HepG2 (cell line): ENCODE results near the gene PSIP1. TPM values are rescaled to one million over a fixed set of nuclear protein-coding genes. Genes with fewer than 3 reads are reported as not detected.

ENCODE experiments used
- AGO1 ChIP-seq: fragments of 200-400 bp; formaldehyde crosslinking; IDR thresholded peaks from 2 replicates; pipeline ENCODE4 v1.6.1; 2017; ENCODE audit warnings: mild to moderate bottlenecking, low read depth, low read length, moderate library complexity; ENCODE audit not compliant: poor library complexity, severe bottlenecking
- BHLHE40 ChIP-seq: IDR thresholded peaks from 2 replicates; pipeline ENCODE4 v1.6.1; 2011; ENCODE audit warnings: low read length, improper control_type of control experiment
- ESRRA ChIP-seq: sonication (generic); formaldehyde crosslinking; IDR thresholded peaks from 2 replicates; pipeline ENCODE4 v1.5.1; 2020; ENCODE audit warnings: mild to moderate bottlenecking, low read depth, missing genetic modification reagents
- FOXK2 ChIP-seq: fragments of 450-650 bp; IDR thresholded peaks from 2 replicates; pipeline ENCODE4 v1.6.1; 2016
- KLF16 ChIP-seq, 2 experiments: sonication (generic) in 1 of 2; formaldehyde crosslinking in 1 of 2; IDR thresholded peaks; 2 replicates each; pipeline versions ENCODE4 v1.6.1 to v1.8.0; 2016 to 2023; ENCODE audit warnings: missing genetic modification reagents in 2 of 2, missing compliant biosample characterization in 1 of 2
- MEIS1 ChIP-seq: sonication (generic); formaldehyde crosslinking; IDR thresholded peaks from 2 replicates; pipeline ENCODE4 v1.9.0; 2021; ENCODE audit warnings: mild to moderate bottlenecking, missing genetic modification reagents, moderate library complexity, borderline replicate concordance
- NBN ChIP-seq: fragments of 450-650 bp; conservative IDR thresholded peaks from 2 replicates; pipeline ENCODE4 v1.6.1; 2017
- SP1 ChIP-seq, 2 experiments: fragments of 450-650 bp in 1 of 2; sonication (generic) in 1 of 2; formaldehyde crosslinking in 1 of 2; IDR thresholded peaks; 2 replicates each; pipeline versions ENCODE4 v1.4.0 to v1.6.1; 2016 to 2020; ENCODE audit warnings: missing genetic modification reagents in 1 of 2
- SRY ChIP-seq: sonication (generic); formaldehyde crosslinking; IDR thresholded peaks from 2 replicates; pipeline ENCODE4 v1.8.0; 2022; ENCODE audit warnings: mild to moderate bottlenecking, missing genetic modification reagents
- ZNF607 ChIP-seq: sonication (generic); formaldehyde crosslinking; IDR thresholded peaks from 2 replicates; pipeline ENCODE4 v1.5.1; 2020; ENCODE audit warnings: missing genetic modification reagents, mild to moderate bottlenecking, borderline replicate concordance
- ZNF660 ChIP-seq: sonication (generic); formaldehyde crosslinking; IDR thresholded peaks from 2 replicates; pipeline ENCODE4 v1.5.1; 2020; ENCODE audit warnings: mild to moderate bottlenecking, low read depth, missing genetic modification reagents, borderline replicate concordance
- ZNF788 ChIP-seq: sonication (generic); formaldehyde crosslinking; IDR thresholded peaks from 2 replicates; pipeline ENCODE4 v1.5.0; 2020; ENCODE audit warnings: mild to moderate bottlenecking, missing genetic modification reagents, borderline replicate concordance
- polyA plus RNA-seq, 8 experiments: library from polyadenylated mRNA; depleted of rRNA in 3 of 8; stranded (reverse) in 7 of 8; unstranded in 1 of 8; fragments of >200 nt; fragmentation: Illumina TruSeq in 4 of 8; extraction: Trizol in 4 of 8; gene quantifications; 2 replicates each; pipeline versions ENCODE4 v1.2.1 to v1.2.3, GENCODE V29; 2011 to 2016; ENCODE audit warnings: low read depth in 4 of 8, missing spikeins in 1 of 8, mixed read lengths in 1 of 8; ENCODE audit not compliant: insufficient read depth in 1 of 8
- total RNA-seq, 5 experiments: library from RNA; depleted of rRNA; stranded (reverse); fragments of >200 nt; fragmentation: Illumina TruSeq; extraction: Trizol; gene quantifications; 2 replicates each; pipeline ENCODE4 v1.2.3, GENCODE V29; 2016; ENCODE audit warnings: low read depth in 1 of 5
- TF ChIP-seq, protein P1 (sequence below): sonication (generic); formaldehyde crosslinking; IDR thresholded peaks from 2 replicates; pipeline ENCODE4 v1.4.0; 2020; ENCODE audit warnings: missing genetic modification reagents, low read depth, mild to moderate bottlenecking, borderline replicate concordance
- TF ChIP-seq, protein P2 (sequence below), 2 experiments: sonication (generic) in 1 of 2; formaldehyde crosslinking in 1 of 2; IDR thresholded peaks; 2 replicates each; pipeline versions ENCODE4 v1.4.0 to v1.6.1; 2016 to 2020; ENCODE audit warnings: borderline replicate concordance in 1 of 2, low read depth in 1 of 2, mild to moderate bottlenecking in 1 of 2, missing genetic modification reagents in 1 of 2
- TF ChIP-seq, protein P3 (sequence below): sonication (generic); formaldehyde crosslinking; IDR thresholded peaks from 2 replicates; pipeline ENCODE4 v1.8.0; 2022; ENCODE audit warnings: missing genetic modification reagents, mild to moderate bottlenecking, inconsistent platforms, borderline replicate concordance
- TF ChIP-seq, protein P4 (sequence below): sonication (generic); formaldehyde crosslinking; IDR thresholded peaks from 2 replicates; pipeline ENCODE4 v1.8.1; 2022; ENCODE audit warnings: low read depth, mild to moderate bottlenecking, missing genetic modification reagents

The PSIP1 gene
- total and polyA plus RNA-seq, 2 of the 13 experiments (the other 11 are each of a cell fraction or from before 2014, with no cell fraction given) = 12.6 to 46.4 TPM

DNA sequence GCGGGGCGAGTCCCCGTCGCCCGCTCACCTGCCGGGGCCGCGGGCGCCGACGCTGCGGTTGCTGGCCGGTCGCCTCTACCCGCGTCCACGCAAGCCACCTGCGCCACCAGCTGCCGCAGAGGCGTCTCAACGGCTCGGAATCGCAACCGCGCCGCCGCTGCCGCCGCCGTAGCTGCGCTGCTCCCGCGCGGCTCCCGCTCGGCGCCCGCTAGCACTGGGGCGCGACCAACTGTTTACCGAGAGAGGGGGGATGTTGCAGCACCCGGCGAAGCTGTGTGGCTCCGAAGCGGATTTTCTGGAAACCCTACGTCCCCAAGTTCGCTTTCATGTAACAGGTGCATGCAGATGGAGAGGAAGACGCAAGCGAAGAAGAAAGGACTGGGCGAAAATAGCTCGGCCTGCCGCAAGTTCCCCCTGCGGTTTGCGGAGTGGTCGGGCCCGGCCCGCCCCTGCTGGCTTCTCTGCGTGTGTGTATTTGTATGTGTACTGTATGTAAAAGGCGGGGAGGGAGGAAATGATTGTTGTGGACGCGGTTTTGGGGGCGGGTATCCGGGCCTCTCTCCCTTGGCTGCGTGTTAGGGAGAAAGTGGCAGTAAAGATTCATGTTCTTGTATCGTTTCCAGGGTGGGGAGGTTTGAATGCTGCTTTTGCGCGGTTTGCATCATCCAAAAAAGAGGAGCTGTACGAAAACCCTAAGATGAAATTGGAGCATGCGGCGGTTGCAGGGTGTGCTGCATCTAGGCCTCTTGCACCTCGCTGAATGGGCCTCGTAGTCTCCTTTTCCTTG lies at the start of gene PSIP1 (continued):
- no peak for TF ChIP-seq NBN
- TF ChIP-seq, protein P1, sequence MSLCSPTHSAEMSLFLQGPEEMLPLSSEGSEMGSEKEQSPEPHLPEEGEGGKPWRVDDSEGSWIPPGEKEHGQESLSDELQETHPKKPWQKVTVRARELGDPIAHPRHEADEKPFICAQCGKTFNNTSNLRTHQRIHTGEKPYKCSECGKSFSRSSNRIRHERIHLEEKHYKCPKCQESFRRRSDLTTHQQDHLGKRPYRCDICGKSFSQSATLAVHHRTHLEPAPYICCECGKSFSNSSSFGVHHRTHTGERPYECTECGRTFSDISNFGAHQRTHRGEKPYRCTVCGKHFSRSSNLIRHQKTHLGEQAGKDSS (CRISPR knock-in tag) = peak; percentile 45
- TF ChIP-seq FOXK2 = peak; percentile 100
- TF ChIP-seq, protein P2, sequence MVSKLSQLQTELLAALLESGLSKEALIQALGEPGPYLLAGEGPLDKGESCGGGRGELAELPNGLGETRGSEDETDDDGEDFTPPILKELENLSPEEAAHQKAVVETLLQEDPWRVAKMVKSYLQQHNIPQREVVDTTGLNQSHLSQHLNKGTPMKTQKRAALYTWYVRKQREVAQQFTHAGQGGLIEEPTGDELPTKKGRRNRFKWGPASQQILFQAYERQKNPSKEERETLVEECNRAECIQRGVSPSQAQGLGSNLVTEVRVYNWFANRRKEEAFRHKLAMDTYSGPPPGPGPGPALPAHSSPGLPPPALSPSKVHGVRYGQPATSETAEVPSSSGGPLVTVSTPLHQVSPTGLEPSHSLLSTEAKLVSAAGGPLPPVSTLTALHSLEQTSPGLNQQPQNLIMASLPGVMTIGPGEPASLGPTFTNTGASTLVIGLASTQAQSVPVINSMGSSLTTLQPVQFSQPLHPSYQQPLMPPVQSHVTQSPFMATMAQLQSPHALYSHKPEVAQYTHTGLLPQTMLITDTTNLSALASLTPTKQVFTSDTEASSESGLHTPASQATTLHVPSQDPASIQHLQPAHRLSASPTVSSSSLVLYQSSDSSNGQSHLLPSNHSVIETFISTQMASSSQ (IDR thresholded peaks at IDR 0.05; ENCODE audit: low read depth) = no peak
- TF ChIP-seq, protein P2 (CRISPR knock-in tag; IDR thresholded peaks at IDR 0.05; ENCODE audit: borderline replicate concordance) = peak; percentile 35; the same call in 1 of the 2 replicates
- TF ChIP-seq BHLHE40 = peak; percentile 97
- TF ChIP-seq KLF16 (CRISPR knock-in tag; IDR thresholded peaks at IDR 0.05) = peak in 1 of 2 experiments; percentile 77; a peak in 1 of 4 replicates
- peak; percentile 18 for TF ChIP-seq ESRRA (CRISPR knock-in tag)
- TF ChIP-seq, protein P3, sequence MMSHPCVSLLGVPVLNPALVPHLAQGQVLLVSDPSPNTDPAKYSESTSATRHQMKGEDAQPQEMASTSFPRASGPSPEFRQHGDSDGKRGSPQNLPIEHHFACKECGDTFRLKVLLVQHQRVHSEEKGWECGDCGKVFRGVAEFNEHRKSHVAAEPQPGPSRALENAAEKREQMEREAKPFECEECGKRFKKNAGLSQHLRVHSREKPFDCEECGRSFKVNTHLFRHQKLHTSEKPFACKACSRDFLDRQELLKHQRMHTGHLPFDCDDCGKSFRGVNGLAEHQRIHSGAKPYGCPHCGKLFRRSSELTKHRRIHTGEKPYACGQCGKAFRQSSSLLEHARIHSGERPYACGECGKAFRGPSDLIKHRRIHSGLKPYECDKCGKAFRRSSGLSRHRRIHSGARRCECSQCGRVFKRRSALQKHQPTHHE = peak; percentile 64; the same call in 1 of the 2 replicates
- peak; percentile 57 for TF ChIP-seq ZNF607 (CRISPR knock-in tag)
- TF ChIP-seq MEIS1 = 0 out of 2 replicates have a peak, but pooled peaks have one; percentile 56
- no peak for TF ChIP-seq AGO1
- TF ChIP-seq, protein P4, sequence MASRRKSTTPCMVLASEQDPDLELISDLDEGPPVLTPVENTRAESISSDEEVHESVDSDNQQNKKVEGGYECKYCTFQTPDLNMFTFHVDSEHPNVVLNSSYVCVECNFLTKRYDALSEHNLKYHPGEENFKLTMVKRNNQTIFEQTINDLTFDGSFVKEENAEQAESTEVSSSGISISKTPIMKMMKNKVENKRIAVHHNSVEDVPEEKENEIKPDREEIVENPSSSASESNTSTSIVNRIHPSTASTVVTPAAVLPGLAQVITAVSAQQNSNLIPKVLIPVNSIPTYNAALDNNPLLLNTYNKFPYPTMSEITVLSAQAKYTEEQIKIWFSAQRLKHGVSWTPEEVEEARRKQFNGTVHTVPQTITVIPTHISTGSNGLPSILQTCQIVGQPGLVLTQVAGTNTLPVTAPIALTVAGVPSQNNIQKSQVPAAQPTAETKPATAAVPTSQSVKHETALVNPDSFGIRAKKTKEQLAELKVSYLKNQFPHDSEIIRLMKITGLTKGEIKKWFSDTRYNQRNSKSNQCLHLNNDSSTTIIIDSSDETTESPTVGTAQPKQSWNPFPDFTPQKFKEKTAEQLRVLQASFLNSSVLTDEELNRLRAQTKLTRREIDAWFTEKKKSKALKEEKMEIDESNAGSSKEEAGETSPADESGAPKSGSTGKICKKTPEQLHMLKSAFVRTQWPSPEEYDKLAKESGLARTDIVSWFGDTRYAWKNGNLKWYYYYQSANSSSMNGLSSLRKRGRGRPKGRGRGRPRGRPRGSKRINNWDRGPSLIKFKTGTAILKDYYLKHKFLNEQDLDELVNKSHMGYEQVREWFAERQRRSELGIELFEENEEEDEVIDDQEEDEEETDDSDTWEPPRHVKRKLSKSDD (CRISPR knock-in tag) = peak; percentile 56; the same call in 1 of the 2 replicates
- no peak for TF ChIP-seq SP1 (IDR thresholded peaks at IDR 0.05)
- peak; percentile 35; the same call in 1 of the 2 replicates for TF ChIP-seq SP1 (CRISPR knock-in tag; IDR thresholded peaks at IDR 0.05)
- no peak for TF ChIP-seq ZNF660 (CRISPR knock-in tag)
- TF ChIP-seq SRY (CRISPR knock-in tag) = peak; percentile 64; the same call in 1 of the 2 replicates
- peak; percentile 86; the same call in 1 of the 2 replicates for TF ChIP-seq ZNF788
